GM23338 (cell line): ENCODE data around the gene ZNF784. TPM values are rescaled to one million over a fixed set of nuclear protein-coding genes. Genes with fewer than 3 reads are reported as not detected.
A peak's percentile ranks its signal among the peaks of the same experiment; 100 is the strongest.

ENCODE experiments used
- ATAC-seq: fragments of 200-7000 bp; cut with Tn5 transposase; 3 replicates; pipeline ENCODE4 v1.9.1; 2020
- DNase-seq: peaks from one replicate; pipeline ENCODE4 v3.0.0-alpha.2; 2015; ENCODE audit warnings: low spot score
- H2AFZ ChIP-seq: fragments of 200-600 bp; sonication (generic); 2 replicates; pipeline ENCODE4 v1.8.0; 2016; ENCODE audit warnings: antibody characterized with exemption, mild to moderate bottlenecking, moderate library complexity
- H3F3A ChIP-seq: fragments of 200-600 bp; sonication (generic); replicated peaks from 2 replicates; pipeline ENCODE4 v1.8.0; 2017; ENCODE audit warnings: antibody characterized with exemption, mixed run types, low read depth
- H3K27ac ChIP-seq: fragments of 200-600 bp; sonication (generic); 2 replicates; pipeline ENCODE4 v1.6.1; 2016; ENCODE audit warnings: low read depth
- H3K27me3 ChIP-seq: fragments of 200-600 bp; sonication (generic); 2 replicates; pipeline ENCODE4 v1.8.0; 2016; ENCODE audit warnings: mild to moderate bottlenecking, mixed run types, moderate library complexity; ENCODE audit not compliant: insufficient read depth
- H3K36me3 ChIP-seq: fragments of 200-600 bp; sonication (generic); 2 replicates; pipeline ENCODE4 v1.8.0; 2016; ENCODE audit warnings: mild to moderate bottlenecking; ENCODE audit not compliant: insufficient read depth
- H3K4me1 ChIP-seq: fragments of 200-600 bp; sonication (generic); 2 replicates; pipeline ENCODE4 v1.8.0; 2016; ENCODE audit warnings: mild to moderate bottlenecking, moderate library complexity; ENCODE audit not compliant: insufficient read depth
- H3K4me2 ChIP-seq: fragments of 200-600 bp; sonication (generic); 2 replicates; pipeline ENCODE4 v1.7.1; 2017; ENCODE audit warnings: mixed run types
- H3K4me3 ChIP-seq: fragments of 200-600 bp; sonication (generic); 2 replicates; pipeline ENCODE4 v1.6.1; 2016; ENCODE audit warnings: mixed run types
- H3K79me2 ChIP-seq: fragments of 200-600 bp; sonication (generic); replicated peaks from 2 replicates; pipeline ENCODE4 v1.8.0; 2017; ENCODE audit warnings: mild to moderate bottlenecking; ENCODE audit not compliant: insufficient read depth
- H3K9me2 ChIP-seq: fragments of 200-600 bp; sonication (generic); 2 replicates; pipeline ENCODE4 v1.8.0; 2017; ENCODE audit not compliant: insufficient read depth
- H4K20me1 ChIP-seq: fragments of 200-600 bp; sonication (generic); replicated peaks from 2 replicates; pipeline ENCODE4 v1.8.0; 2017; ENCODE audit warnings: mild to moderate bottlenecking; ENCODE audit not compliant: insufficient read depth
- H3K27ac Mint-ChIP-seq: 2 replicates; pipeline ENCODE4 v1.8.0; 2020; ENCODE audit warnings: inconsistent platforms, mild to moderate bottlenecking, moderate library complexity, mixed read lengths
- H3K27me3 Mint-ChIP-seq: 3 replicates; pipeline ENCODE4 v1.8.0; 2022; ENCODE audit warnings: low read depth, mild to moderate bottlenecking, moderate library complexity, mixed read lengths, inconsistent platforms; ENCODE audit not compliant: insufficient read depth, poor library complexity
- H3K36me3 Mint-ChIP-seq: 3 replicates; pipeline ENCODE4 v1.8.0; 2021; ENCODE audit warnings: low read depth, mild to moderate bottlenecking, inconsistent platforms, moderate library complexity, mixed read lengths
- H3K4me1 Mint-ChIP-seq: 3 replicates; pipeline ENCODE4 v1.8.0; 2020; ENCODE audit warnings: mild to moderate bottlenecking, inconsistent platforms, mixed read lengths
- H3K4me3 Mint-ChIP-seq: 3 replicates; pipeline ENCODE4 v1.8.0; 2021; ENCODE audit warnings: moderate library complexity, mild to moderate bottlenecking, inconsistent platforms, mixed read lengths
- H3K9me3 Mint-ChIP-seq: 3 replicates; pipeline ENCODE4 v1.8.0; 2020; ENCODE audit warnings: moderate library complexity, mild to moderate bottlenecking, inconsistent platforms, mixed read lengths
- CREB1 ChIP-seq: fragments of 250-450 bp; sonication (Bioruptor Pico); IDR thresholded peaks from 2 replicates; pipeline ENCODE4 v1.5.0; 2020; ENCODE audit warnings: low read depth, mild to moderate bottlenecking, moderate library complexity
- CTCF ChIP-seq, 2 experiments: fragments of 200-600 bp in 1 of 2; sonication (generic) in 1 of 2; conservative IDR thresholded peaks; 2 replicates each; pipeline versions ENCODE4 v1.5.1 to v1.6.1; 2016 to 2017; ENCODE audit warnings: antibody characterized with exemption in 2 of 2, low read depth in 2 of 2, mild to moderate bottlenecking in 2 of 2, moderate library complexity in 1 of 2
- EZH2 ChIP-seq: fragments of 200-600 bp; sonication (generic); IDR thresholded peaks from one replicate; pipeline ENCODE4 v1.8.0; 2017; ENCODE audit warnings: antibody characterized with exemption, mild to moderate bottlenecking, low read depth; ENCODE audit not compliant: unreplicated experiment
- EZH2phosphoT487 ChIP-seq: fragments of 200-600 bp; sonication (generic); IDR thresholded peaks from one replicate; pipeline ENCODE4 v1.8.1; 2018; ENCODE audit warnings: antibody characterized with exemption; ENCODE audit not compliant: unreplicated experiment
- JUNB ChIP-seq: IDR thresholded peaks from one replicate; pipeline ENCODE4 v1.6.1; 2016; ENCODE audit warnings: antibody characterized with exemption; ENCODE audit not compliant: unreplicated experiment
- NANOG ChIP-seq: IDR thresholded peaks from 2 replicates; pipeline ENCODE4 v1.6.1; 2016; ENCODE audit warnings: antibody characterized with exemption, borderline replicate concordance
- POLR2AphosphoS5 ChIP-seq: IDR thresholded peaks from 2 replicates; pipeline ENCODE4 v1.6.1; 2016; ENCODE audit warnings: antibody characterized with exemption, low read depth
- REST ChIP-seq: IDR thresholded peaks from one replicate; pipeline ENCODE4 v1.6.1; 2018; ENCODE audit warnings: antibody characterized with exemption; ENCODE audit not compliant: unreplicated experiment
- ZNF114 ChIP-seq: fragments of 250-450 bp; sonication (Bioruptor Pico); IDR thresholded peaks from 2 replicates; pipeline ENCODE4 v1.5.0; 2020; ENCODE audit warnings: mild to moderate bottlenecking, moderate library complexity
- polyA plus RNA-seq: library from polyadenylated mRNA; unstranded; fragments of >200 nt; fragmentation: Nextera tagmentation; extraction: Ambion mirVana; gene quantifications from 2 replicates; pipeline ENCODE4 v1.2.1, GENCODE V29; 2016
- total RNA-seq: library from RNA; depleted of rRNA; stranded (reverse); fragments of >200 nt; shearing (Covaris generic); gene quantifications from 2 replicates; pipeline ENCODE4 v1.2.3, GENCODE V29; 2014
- TF ChIP-seq, protein P1 (sequence below): fragments of 250-450 bp; sonication (Bioruptor Pico); IDR thresholded peaks from 2 replicates; pipeline ENCODE4 v1.5.0; 2020; ENCODE audit warnings: mild to moderate bottlenecking, moderate library complexity

ZNF784 gene
- total and polyA plus RNA-seq, 2 experiments from 2014 or later = 1.5 to 6.7 TPM

DNA sequence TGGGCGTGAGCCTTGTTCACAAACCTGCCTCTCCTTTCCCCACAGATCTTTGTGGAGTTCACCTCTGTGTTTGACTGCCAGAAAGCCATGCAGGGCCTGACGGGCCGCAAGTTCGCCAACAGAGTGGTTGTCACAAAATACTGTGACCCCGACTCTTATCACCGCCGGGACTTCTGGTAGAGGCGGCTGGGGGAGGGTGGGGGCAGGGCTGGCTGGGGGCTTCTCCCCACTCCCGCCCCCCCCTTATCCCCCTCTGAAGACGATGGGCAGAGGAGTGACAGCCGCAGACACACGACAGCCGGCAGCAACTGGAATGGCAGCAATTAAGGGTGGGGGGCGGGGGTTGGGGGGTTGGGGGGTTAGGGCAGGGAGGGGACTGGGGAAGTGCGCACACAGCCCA is 49.5 kb upstream of the ZNF784 start (continued):
- no peak for TF ChIP-seq JUNB
- TF ChIP-seq CREB1 (CRISPR knock-in tag) = no peak
- no peak for TF ChIP-seq POLR2AphosphoS5
- TF ChIP-seq ZNF114 (CRISPR knock-in tag) = no peak
- no peak for TF ChIP-seq CTCF (conservative IDR thresholded peaks at IDR 0.05; ENCODE audit: low read depth in 2 of 2)
- no peak for TF ChIP-seq EZH2
- TF ChIP-seq EZH2phosphoT487 = no peak
- no peak for TF ChIP-seq REST

DNA sequence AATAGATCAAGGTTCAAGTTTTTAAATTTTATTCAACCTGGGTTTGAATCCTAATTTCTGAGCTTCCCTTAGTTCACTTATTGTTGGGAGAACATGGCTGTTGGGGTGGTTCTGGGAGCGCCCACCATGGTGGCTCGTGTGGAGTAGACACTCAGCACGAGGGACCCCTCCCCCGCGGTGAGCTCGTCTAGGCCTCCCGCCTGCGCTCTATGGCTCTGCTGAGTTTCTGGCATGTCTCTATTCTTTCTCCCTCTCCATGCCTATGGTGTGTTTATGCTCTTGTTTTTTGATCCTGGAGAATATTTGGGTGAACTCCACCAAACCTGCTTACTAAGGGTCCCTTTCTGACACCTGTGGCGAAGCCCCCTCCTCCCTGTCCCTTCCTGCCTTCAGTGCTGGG is 49.1 kb upstream of the ZNF784 start:
- Histone ChIP-seq H2AFZ (no peak overlapping the region), H3K4me1 (peaks cover 32% of the 10 kb centered on the region), H3K4me3 (no peak overlapping the region), H3K4me2 (peak overlapping the region; percentile 56), H3K27me3 (no peaks in the 10 kb centered on the region), H3F3A (peaks cover 42% of the 10 kb centered on the region), H3K9me2 (no peaks in the 10 kb centered on the region), H3K27ac (peak overlapping the region; percentile 74), H3K79me2 (peaks cover 65% of the 10 kb centered on the region), H3K36me3 (peaks cover 10% of the 10 kb centered on the region), H4K20me1 (peaks cover 41% of the 10 kb centered on the region)
- peaks cover 65% of the 10 kb centered on the region for H3K36me3 Mint-ChIP-seq
- peak overlapping the region; percentile 67 for H3K4me3 Mint-ChIP-seq
- H3K9me3 Mint-ChIP-seq = peaks cover 4% of the 10 kb centered on the region; the same call in 2 of the 3 replicates
- peaks cover 42% of the 10 kb centered on the region for H3K27me3 Mint-ChIP-seq
- DNase-seq (no peak), ATAC-seq (no peak)
- peak overlapping the region; percentile 90 for H3K27ac Mint-ChIP-seq
- peaks cover 40% of the 10 kb centered on the region for H3K4me1 Mint-ChIP-seq
- TF ChIP-seq CTCF (conservative IDR thresholded peaks at IDR 0.05; ENCODE audit: low read depth in 2 of 2) = no peak
- TF ChIP-seq, protein P1, sequence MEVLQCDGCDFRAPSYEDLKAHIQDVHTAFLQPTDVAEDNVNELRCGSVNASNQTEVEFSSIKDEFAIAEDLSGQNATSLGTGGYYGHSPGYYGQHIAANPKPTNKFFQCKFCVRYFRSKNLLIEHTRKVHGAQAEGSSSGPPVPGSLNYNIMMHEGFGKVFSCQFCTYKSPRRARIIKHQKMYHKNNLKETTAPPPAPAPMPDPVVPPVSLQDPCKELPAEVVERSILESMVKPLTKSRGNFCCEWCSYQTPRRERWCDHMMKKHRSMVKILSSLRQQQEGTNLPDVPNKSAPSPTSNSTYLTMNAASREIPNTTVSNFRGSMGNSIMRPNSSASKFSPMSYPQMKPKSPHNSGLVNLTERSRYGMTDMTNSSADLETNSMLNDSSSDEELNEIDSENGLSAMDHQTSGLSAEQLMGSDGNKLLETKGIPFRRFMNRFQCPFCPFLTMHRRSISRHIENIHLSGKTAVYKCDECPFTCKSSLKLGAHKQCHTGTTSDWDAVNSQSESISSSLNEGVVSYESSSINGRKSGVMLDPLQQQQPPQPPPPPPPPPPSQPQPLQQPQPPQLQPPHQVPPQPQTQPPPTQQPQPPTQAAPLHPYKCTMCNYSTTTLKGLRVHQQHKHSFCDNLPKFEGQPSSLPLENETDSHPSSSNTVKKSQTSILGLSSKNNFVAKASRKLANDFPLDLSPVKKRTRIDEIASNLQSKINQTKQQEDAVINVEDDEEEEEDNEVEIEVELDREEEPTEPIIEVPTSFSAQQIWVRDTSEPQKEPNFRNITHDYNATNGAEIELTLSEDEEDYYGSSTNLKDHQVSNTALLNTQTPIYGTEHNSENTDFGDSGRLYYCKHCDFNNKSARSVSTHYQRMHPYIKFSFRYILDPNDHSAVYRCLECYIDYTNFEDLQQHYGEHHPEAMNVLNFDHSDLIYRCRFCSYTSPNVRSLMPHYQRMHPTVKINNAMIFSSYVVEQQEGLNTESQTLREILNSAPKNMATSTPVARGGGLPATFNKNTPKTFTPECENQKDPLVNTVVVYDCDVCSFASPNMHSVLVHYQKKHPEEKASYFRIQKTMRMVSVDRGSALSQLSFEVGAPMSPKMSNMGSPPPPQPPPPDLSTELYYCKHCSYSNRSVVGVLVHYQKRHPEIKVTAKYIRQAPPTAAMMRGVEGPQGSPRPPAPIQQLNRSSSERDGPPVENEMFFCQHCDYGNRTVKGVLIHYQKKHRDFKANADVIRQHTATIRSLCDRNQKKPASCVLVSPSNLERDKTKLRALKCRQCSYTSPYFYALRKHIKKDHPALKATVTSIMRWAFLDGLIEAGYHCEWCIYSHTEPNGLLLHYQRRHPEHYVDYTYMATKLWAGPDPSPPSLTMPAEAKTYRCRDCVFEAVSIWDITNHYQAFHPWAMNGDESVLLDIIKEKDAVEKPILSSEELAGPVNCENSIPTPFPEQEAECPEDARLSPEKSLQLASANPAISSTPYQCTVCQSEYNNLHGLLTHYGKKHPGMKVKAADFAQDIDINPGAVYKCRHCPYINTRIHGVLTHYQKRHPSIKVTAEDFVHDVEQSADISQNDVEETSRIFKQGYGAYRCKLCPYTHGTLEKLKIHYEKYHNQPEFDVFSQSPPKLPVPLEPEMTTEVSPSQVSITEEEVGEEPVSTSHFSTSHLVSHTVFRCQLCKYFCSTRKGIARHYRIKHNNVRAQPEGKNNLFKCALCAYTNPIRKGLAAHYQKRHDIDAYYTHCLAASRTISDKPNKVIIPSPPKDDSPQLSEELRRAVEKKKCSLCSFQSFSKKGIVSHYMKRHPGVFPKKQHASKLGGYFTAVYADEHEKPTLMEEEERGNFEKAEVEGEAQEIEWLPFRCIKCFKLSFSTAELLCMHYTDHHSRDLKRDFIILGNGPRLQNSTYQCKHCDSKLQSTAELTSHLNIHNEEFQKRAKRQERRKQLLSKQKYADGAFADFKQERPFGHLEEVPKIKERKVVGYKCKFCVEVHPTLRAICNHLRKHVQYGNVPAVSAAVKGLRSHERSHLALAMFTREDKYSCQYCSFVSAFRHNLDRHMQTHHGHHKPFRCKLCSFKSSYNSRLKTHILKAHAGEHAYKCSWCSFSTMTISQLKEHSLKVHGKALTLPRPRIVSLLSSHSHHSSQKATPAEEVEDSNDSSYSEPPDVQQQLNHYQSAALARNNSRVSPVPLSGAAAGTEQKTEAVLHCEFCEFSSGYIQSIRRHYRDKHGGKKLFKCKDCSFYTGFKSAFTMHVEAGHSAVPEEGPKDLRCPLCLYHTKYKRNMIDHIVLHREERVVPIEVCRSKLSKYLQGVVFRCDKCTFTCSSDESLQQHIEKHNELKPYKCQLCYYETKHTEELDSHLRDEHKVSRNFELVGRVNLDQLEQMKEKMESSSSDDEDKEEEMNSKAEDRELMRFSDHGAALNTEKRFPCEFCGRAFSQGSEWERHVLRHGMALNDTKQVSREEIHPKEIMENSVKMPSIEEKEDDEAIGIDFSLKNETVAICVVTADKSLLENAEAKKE (CRISPR knock-in tag) = no peak
- TF ChIP-seq NANOG = no peak
- TF ChIP-seq ZNF114 (CRISPR knock-in tag) = no peak
- no peak for TF ChIP-seq CREB1 (CRISPR knock-in tag)
